ENCODE data around the gene PID1. TPM values are rescaled to one million over a fixed set of nuclear protein-coding genes. Genes with fewer than 3 reads are reported as not detected.

Gene PID1
- total RNA-seq, 1 donor from 2014 or later: 10.7 TPM

GRCh38 chr2:229181641-229182040 is 89.4 kb downstream of the PID1 start:
- H3K27ac ChIP-seq (ENCODE audit: low read depth, low read length): no peak overlapping the region
- H3K79me2 ChIP-seq (ENCODE audit: insufficient read depth, low read length): no peaks in the 10 kb centered on the region
- no peaks in the 10 kb centered on the region for H3K36me3 ChIP-seq (ENCODE audit: insufficient read depth, low read length)
- no peaks in the 10 kb centered on the region for H3K4me1 Mint-ChIP-seq (ENCODE audit: low read depth, unreplicated experiment)
- no peaks in the 10 kb centered on the region for H4K20me1 ChIP-seq (ENCODE audit: insufficient read depth, low read length)
- H3K9me3 Mint-ChIP-seq (ENCODE audit: unreplicated experiment): peaks cover 9% of the 10 kb centered on the region
- no peak overlapping the region for H3K4me3 ChIP-seq (ENCODE audit: insufficient read depth, low read depth, low read length)
- H3K9ac ChIP-seq (ENCODE audit: low read length): no peak overlapping the region
- no peak overlapping the region for H3K4me3 Mint-ChIP-seq (ENCODE audit: unreplicated experiment)
- no peak overlapping the region for H2AFZ ChIP-seq (ENCODE audit: low read depth, low read length)
- H3K27me3 Mint-ChIP-seq (ENCODE audit: low read depth, unreplicated experiment): no peaks in the 10 kb centered on the region
- H3K4me2 ChIP-seq (ENCODE audit: low read length): no peak overlapping the region
- TF ChIP-seq CTCF (IDR thresholded peaks at IDR 0.05; ENCODE audit: insufficient read depth, low read depth, low read length) (no peak), EZH2 (IDR thresholded peaks at IDR 0.05; ENCODE audit: insufficient read depth, low read length) (no peak)
- H3K9me3 ChIP-seq (ENCODE audit: insufficient read depth, low read depth, low read length): no peaks in the 10 kb centered on the region
- H3K4me1 ChIP-seq (ENCODE audit: insufficient read depth, low read length): no peaks in the 10 kb centered on the region
- no peaks in the 10 kb centered on the region for H3K27me3 ChIP-seq (ENCODE audit: insufficient read depth, low read length)
- no peak overlapping the region for H3K27ac Mint-ChIP-seq (ENCODE audit: unreplicated experiment)
- FAIRE-seq: no peak
- DNase-seq (ENCODE audit: low read depth): no peak
- peaks cover 7% of the 10 kb centered on the region for H3K36me3 Mint-ChIP-seq (ENCODE audit: low read depth, unreplicated experiment)

GRCh38 chr2:229180658-229181057 is 90.4 kb downstream of the PID1 start:
- Mint-ChIP-seq H3K4me1 (ENCODE audit: low read depth, unreplicated experiment) (no peaks in the 10 kb centered on the region), H3K9me3 (ENCODE audit: unreplicated experiment) (peaks cover 3% of the 10 kb centered on the region), H3K36me3 (ENCODE audit: low read depth, unreplicated experiment) (peaks cover 5% of the 10 kb centered on the region), H3K27me3 (ENCODE audit: low read depth, unreplicated experiment) (no peaks in the 10 kb centered on the region), H3K4me3 (ENCODE audit: unreplicated experiment) (no peak overlapping the region), H3K27ac (ENCODE audit: unreplicated experiment) (no peak overlapping the region)
- TF ChIP-seq EZH2 (IDR thresholded peaks at IDR 0.05; ENCODE audit: insufficient read depth, low read length) (no peak), CTCF (IDR thresholded peaks at IDR 0.05; ENCODE audit: insufficient read depth, low read depth, low read length) (no peak)
- H3K4me1 ChIP-seq (ENCODE audit: insufficient read depth, low read length): no peaks in the 10 kb centered on the region
- no peaks in the 10 kb centered on the region for H3K9me3 ChIP-seq (ENCODE audit: insufficient read depth, low read depth, low read length)
- no peak overlapping the region for H3K4me2 ChIP-seq (ENCODE audit: low read length)
- no peak overlapping the region for H2AFZ ChIP-seq (ENCODE audit: low read depth, low read length)
- H4K20me1 ChIP-seq (ENCODE audit: insufficient read depth, low read length): no peaks in the 10 kb centered on the region
- H3K27me3 ChIP-seq (ENCODE audit: insufficient read depth, low read length): no peaks in the 10 kb centered on the region
- H3K36me3 ChIP-seq (ENCODE audit: insufficient read depth, low read length): no peaks in the 10 kb centered on the region
- H3K4me3 ChIP-seq (ENCODE audit: insufficient read depth, low read depth, low read length): no peak overlapping the region
- FAIRE-seq (no peak), DNase-seq (ENCODE audit: low read depth) (no peak)
- H3K79me2 ChIP-seq (ENCODE audit: insufficient read depth, low read length): no peaks in the 10 kb centered on the region
- H3K9ac ChIP-seq (ENCODE audit: low read length): no peak overlapping the region
- no peak overlapping the region for H3K27ac ChIP-seq (ENCODE audit: low read depth, low read length)

- no peaks in the 10 kb centered on the region for H3K4me1 ChIP-seq (ENCODE audit: insufficient read depth, low read length)
- no peaks in the 10 kb centered on the region for H3K9me3 ChIP-seq (ENCODE audit: insufficient read depth, low read depth, low read length)
- H3K4me3 Mint-ChIP-seq (ENCODE audit: unreplicated experiment): no peak overlapping the region
- no peak overlapping the region for H3K4me3 ChIP-seq (ENCODE audit: insufficient read depth, low read depth, low read length)
- FAIRE-seq: no peak
- no peak overlapping the region for H3K27ac Mint-ChIP-seq (ENCODE audit: unreplicated experiment)
- H3K27ac ChIP-seq (ENCODE audit: low read depth, low read length): no peak overlapping the region
- H3K36me3 ChIP-seq (ENCODE audit: insufficient read depth, low read length): no peaks in the 10 kb centered on the region
- no peaks in the 10 kb centered on the region for H4K20me1 ChIP-seq (ENCODE audit: insufficient read depth, low read length)
- peaks cover 1% of the 10 kb centered on the region for H3K4me1 Mint-ChIP-seq (ENCODE audit: low read depth, unreplicated experiment)
- H3K79me2 ChIP-seq (ENCODE audit: insufficient read depth, low read length): no peaks in the 10 kb centered on the region
- no peak for DNase-seq (ENCODE audit: low read depth)
- H3K36me3 Mint-ChIP-seq (ENCODE audit: low read depth, unreplicated experiment): peaks cover 7% of the 10 kb centered on the region
- H3K9ac ChIP-seq (ENCODE audit: low read length): no peak overlapping the region
- H3K4me2 ChIP-seq (ENCODE audit: low read length): no peak overlapping the region
- no peak overlapping the region for H2AFZ ChIP-seq (ENCODE audit: low read depth, low read length)
- no peaks in the 10 kb centered on the region for H3K27me3 Mint-ChIP-seq (ENCODE audit: low read depth, unreplicated experiment)
- no peaks in the 10 kb centered on the region for H3K27me3 ChIP-seq (ENCODE audit: insufficient read depth, low read length)
- TF ChIP-seq EZH2 (IDR thresholded peaks at IDR 0.05; ENCODE audit: insufficient read depth, low read length) (no peak), CTCF (IDR thresholded peaks at IDR 0.05; ENCODE audit: insufficient read depth, low read depth, low read length) (no peak)
- H3K9me3 Mint-ChIP-seq (ENCODE audit: unreplicated experiment): peaks cover 5% of the 10 kb centered on the region
These were observed 91.5 kb downstream of the PID1 start for GRCh38 chr2:229179628-229180027.
